GM12873 (cell line): ENCODE results near the gene ST7.

ENCODE experiments used
- CTCF ChIP-seq: IDR thresholded peaks from 2 replicates; pipeline ENCODE4 v1.5.1; 2012; ENCODE audit warnings: low read depth, mild to moderate bottlenecking, moderate library complexity, low read length, control low read depth; ENCODE audit not compliant: insufficient read depth; ENCODE audit errors: missing control alignments

The ST7 gene

GRCh38 chr7:116957874-116958273 lies 4.6 kb downstream of the ST7 start:
- no peak for TF ChIP-seq CTCF

- no peak for TF ChIP-seq CTCF
These were observed 9.9 kb downstream of the ST7 start for GRCh38 chr7:116963234-116963633.

GRCh38 chr7:116966601-116967000 lies 13.3 kb downstream of the ST7 start:
- no peak for TF ChIP-seq CTCF

- no peak for TF ChIP-seq CTCF
These were observed 14.1 kb downstream of the ST7 start for GRCh38 chr7:116967254-116967922.

- no peak for TF ChIP-seq CTCF
These were observed 14.7 kb downstream of the ST7 start for GRCh38 chr7:116967983-116968382.

GRCh38 chr7:116968631-116969030 lies 15.3 kb downstream of the ST7 start:
- no peak for TF ChIP-seq CTCF

GRCh38 chr7:116969371-116969902 lies 16.1 kb downstream of the ST7 start:
- TF ChIP-seq CTCF = no peak
